Loucy (cell line): Measurements from ENCODE around the gene NID1.

Experiments used
- CTCF ChIP-seq: fragments of 200-600 bp; sonication (generic); conservative IDR thresholded peaks from 2 replicates; pipeline ENCODE4 v1.5.1; 2014; ENCODE audit warnings: mild to moderate bottlenecking, antibody characterized with exemption, low read length
- EZH2phosphoT487 ChIP-seq: fragments of 200-600 bp; IDR thresholded peaks from 2 replicates; pipeline ENCODE4 v1.6.1; 2018; ENCODE audit warnings: antibody characterized with exemption, mild to moderate bottlenecking, moderate library complexity, borderline replicate concordance

DNA sequence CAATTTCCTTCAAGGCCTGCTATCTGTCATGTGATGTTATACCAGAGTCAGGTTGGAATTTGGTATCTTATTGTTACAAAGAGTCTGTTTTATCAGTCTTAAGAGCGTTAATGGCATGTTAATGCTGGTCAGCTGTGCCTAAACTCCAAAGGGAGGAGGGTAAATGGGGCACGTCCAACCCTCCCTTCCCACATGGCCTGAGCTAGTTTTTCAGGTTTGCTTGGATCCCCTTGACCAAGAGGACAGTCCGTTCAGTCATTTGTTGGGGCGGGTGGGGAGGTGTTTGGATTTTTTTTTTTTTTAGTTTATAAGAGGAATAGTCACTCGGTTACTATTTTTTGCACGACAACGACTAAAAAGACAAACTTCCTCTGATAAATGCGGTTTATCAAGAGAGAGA lies 134.3 kb downstream of the NID1 start:
- TF ChIP-seq CTCF: no peak
- no peak for TF ChIP-seq EZH2phosphoT487
